ENCODE measurements around the gene MKNK2. TPM values are rescaled to one million over a fixed set of nuclear protein-coding genes. Genes with fewer than 3 reads are reported as not detected.

MKNK2 gene
- total RNA-seq, 4 donors from 2014 or later = 34.6 to 155 (median 81.7) TPM

DNA sequence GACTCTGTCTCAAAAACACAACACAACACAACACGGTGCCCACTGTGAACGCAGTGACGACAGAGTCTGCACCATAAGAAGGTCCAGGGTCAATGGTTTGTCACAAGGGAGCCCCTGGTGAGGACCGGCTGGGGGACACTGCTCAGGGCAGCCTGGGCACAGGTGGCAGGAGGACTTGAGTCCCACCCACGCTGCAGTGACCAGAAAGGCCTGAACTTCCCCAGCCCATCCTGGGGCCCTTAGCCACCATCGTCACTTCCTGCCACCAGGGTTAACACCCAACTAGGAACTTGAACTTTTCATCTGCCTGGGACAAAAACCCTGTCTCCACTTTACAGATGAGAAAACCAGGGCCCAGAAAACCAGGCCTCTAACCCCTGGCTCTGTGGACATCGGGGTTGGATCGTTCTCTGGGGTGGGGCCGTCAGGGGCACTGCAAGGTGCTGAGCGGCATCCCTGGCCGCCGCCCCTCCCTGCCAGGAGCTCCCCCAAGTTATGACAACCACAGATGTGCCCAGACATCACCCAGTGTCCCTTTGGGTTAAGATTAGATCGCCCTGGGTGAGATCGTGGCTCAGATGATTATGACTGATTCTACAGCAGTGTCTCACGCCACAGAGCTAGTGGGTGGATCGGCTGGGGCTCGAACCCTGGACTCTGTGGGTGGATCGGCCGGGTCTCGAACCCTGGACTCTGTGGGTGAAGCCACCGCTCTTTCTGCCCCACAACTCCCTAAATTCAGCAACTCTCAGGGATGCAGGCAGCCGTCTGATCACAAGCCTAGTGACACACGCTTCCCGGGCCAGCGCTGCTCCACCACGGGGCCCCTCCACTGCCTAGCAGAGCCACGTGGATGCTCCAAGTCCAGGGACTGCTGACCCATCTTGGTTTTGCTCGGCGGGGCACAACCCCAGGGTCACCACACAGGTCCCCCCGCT is 31.1 kb upstream of the MKNK2 start:
- DNase-seq = no peak
- H3K36me3 ChIP-seq = no peaks in the 10 kb centered on the region

DNA sequence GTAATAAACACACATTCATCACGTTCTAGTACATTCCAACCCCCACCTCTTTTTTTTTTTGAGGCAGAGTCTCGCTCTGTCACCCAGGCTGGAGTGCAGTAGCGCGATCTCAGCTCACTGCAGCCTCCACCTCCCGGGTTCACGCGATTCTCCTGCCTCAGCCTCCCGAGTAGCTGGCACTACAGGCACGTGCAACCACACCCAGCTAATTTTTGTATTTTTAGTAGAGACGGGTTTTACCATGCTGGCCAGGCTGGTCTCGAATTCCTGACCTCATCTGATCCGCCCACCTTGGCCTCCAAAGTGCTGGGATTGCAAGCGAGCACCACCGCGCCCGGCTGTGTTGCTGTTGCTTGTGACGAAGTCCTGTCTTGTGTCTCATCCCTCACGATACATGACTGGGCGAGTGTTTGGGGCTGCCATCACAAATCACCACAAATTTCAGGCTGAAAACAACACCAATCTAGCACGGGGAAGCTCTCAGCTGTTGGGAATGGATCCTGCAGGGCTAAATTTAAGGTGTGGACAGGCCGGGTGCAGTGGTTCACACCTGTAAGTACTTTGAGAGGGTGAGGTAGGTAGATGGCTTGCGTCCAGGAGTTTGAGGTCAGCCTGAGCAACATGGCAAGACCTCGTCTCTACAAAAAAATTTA is 29.4 kb upstream of the MKNK2 start:
- Histone ChIP-seq H3K27ac (no peak overlapping the region), H3K9me3 (no peaks in the 10 kb centered on the region), H3K27me3 (no peaks in the 10 kb centered on the region), H3K4me3 (no peak overlapping the region), H3K36me3 (no peaks in the 10 kb centered on the region), H3K4me1 (peaks cover 0 to 4% of the 10 kb centered on the region in 2 donors)
- DNase-seq = no peak
- intact Hi-C loops (cut with DNase I; ENCODE audit: low total_unique reads) = no loop called here
- TF ChIP-seq POLR2A (IDR thresholded peaks at IDR 0.05) = no peak
- TF ChIP-seq, protein P1, sequence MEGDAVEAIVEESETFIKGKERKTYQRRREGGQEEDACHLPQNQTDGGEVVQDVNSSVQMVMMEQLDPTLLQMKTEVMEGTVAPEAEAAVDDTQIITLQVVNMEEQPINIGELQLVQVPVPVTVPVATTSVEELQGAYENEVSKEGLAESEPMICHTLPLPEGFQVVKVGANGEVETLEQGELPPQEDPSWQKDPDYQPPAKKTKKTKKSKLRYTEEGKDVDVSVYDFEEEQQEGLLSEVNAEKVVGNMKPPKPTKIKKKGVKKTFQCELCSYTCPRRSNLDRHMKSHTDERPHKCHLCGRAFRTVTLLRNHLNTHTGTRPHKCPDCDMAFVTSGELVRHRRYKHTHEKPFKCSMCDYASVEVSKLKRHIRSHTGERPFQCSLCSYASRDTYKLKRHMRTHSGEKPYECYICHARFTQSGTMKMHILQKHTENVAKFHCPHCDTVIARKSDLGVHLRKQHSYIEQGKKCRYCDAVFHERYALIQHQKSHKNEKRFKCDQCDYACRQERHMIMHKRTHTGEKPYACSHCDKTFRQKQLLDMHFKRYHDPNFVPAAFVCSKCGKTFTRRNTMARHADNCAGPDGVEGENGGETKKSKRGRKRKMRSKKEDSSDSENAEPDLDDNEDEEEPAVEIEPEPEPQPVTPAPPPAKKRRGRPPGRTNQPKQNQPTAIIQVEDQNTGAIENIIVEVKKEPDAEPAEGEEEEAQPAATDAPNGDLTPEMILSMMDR (IDR thresholded peaks at IDR 0.05) = no peak

More for the DNA sequence above, 31.1 kb upstream of the MKNK2 start:
- intact Hi-C loops (cut with DNase I; ENCODE audit: low total_unique reads) = no loop called here
- H3K27me3 ChIP-seq = no peaks in the 10 kb centered on the region
- no peak for TF ChIP-seq POLR2A (IDR thresholded peaks at IDR 0.05)
- TF ChIP-seq, protein P1 (IDR thresholded peaks at IDR 0.05) = no peak
- peaks cover 0 to 4% of the 10 kb centered on the region in 2 donors for H3K4me1 ChIP-seq
- H3K9me3 ChIP-seq = no peaks in the 10 kb centered on the region
- H3K4me3 ChIP-seq = no peak overlapping the region
- H3K27ac ChIP-seq = peak overlapping the region in 1 of 2 donors; percentile 6

DNA sequence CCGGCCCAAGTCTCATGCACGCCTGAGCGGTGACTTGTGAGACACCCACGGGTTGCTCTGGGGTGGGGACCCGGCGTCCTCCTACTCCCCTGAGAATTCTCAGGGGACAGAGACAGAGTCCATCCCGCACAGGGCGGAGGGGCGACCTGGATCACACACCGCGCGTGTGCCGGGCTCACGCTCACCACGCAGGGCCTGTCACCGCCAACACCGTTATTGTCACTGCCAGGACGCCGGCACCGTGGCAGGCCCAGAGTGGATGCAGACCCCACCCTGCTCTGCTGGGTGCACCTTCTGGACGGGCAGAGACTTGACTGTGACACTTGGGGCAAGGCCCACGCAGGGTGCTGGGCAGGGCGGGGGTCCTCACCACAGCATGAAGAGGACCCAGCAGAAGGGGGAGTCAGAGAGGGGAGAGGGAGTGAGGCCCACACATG is 28.8 kb upstream of the MKNK2 start:
- Histone ChIP-seq H3K4me1 (peaks cover 0 to 4% of the 10 kb centered on the region in 2 donors), H3K27me3 (no peaks in the 10 kb centered on the region), H3K4me3 (no peak overlapping the region), H3K27ac (no peak overlapping the region), H3K36me3 (no peaks in the 10 kb centered on the region), H3K9me3 (no peaks in the 10 kb centered on the region)
- intact Hi-C loops (cut with DNase I; ENCODE audit: low total_unique reads) = no loop called here
- TF ChIP-seq, protein P1 (IDR thresholded peaks at IDR 0.05) = no peak
- no peak for TF ChIP-seq POLR2A (IDR thresholded peaks at IDR 0.05)
- no peak for DNase-seq

DNA sequence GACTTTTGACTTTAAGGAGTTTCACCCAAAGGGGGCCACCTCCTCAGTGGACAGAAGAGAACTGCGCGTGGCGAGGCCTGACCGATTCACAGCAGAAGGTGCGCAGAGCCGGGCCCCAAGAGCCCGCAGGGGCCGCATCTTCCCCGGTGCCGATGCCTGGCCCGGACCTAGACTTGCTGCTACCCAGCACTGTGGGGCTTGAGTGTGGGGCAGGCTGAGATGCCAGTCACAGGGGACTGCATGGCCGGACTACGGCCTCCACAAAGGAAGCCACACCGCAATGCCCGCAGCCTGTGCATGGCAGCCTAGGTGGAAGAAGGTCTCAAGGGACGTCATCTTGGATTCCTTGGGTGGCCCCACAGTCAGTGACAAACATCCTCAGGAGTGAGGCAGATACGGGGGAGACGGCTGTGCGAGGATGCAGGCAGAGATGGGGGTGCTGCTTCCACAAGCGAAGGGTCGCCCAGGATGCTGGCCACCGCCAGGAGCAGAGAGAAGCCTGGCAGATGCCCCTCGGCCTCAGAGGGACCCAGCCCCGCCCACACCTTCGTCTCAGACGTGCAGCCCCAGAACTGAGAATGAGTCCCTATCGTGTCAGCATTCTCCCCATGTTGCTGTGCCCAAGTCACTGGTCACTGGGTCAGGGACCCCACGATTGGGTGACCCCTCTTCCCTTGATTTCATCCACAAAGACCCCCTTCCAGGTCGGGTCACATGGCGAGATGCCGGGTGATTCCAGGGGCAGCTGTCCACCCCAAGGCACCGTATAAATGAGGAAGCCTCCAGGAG is 28.2 kb upstream of the MKNK2 start:
- intact Hi-C loops (cut with DNase I; ENCODE audit: low total_unique reads) = no loop called here
- no peaks in the 10 kb centered on the region for H3K27me3 ChIP-seq
- TF ChIP-seq, protein P1 (IDR thresholded peaks at IDR 0.05) = no peak
- TF ChIP-seq POLR2A (IDR thresholded peaks at IDR 0.05) = no peak
- no peak for DNase-seq
- H3K9me3 ChIP-seq = no peaks in the 10 kb centered on the region
- no peak overlapping the region for H3K4me3 ChIP-seq
- H3K27ac ChIP-seq = no peak overlapping the region
- no peaks in the 10 kb centered on the region for H3K36me3 ChIP-seq
- peaks cover 0 to 4% of the 10 kb centered on the region in 2 donors for H3K4me1 ChIP-seq

All from uterus (tissue), 4 donors.